Activated T-helper 1 cell treated with anti-CD3 and anti-CD28 coated beads, Interleukin-2, amount 50 U/mL, for 16 hours (primary cell): Measurements from ENCODE around the gene NKAIN2.
"Not testable (repeated sequence)": the region's sequence is repeated elsewhere in the genome, so short reads cannot be mapped to it uniquely, and the experiment has no call there.

ENCODE experiments used
- DNase-seq, 2 donors: peaks; one replicate each; pipeline ENCODE4 v3.0.0-alpha.2; 2020; ENCODE audit warnings: low read depth in 1 of 2, low spot score in 1 of 2

Gene NKAIN2

DNA sequence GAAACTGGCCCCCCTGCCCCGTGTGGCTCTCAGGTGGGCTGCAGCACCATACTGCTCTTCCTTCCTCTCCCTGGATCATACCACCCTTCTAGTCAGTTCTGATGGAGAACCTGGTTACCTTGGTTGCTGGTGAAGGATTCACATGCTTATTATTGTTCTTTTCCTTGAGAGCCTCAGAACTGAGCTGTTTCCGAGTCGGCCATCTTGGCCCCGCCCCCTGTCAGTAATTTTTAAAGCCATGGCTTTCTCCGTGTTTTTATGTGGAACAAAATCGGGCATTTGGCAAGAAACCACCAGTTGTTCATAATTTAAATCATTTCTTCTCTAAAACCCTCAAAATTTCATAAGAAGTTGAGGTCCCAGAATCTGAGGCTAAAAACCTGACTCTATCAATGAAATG, 493.8 kb downstream of the NKAIN2 start:
- no peak for DNase-seq

GRCh38 chr6:124298730-124299129, 495.1 kb downstream of the NKAIN2 start:
- no peak for DNase-seq

GRCh38 chr6:124300907-124301306, 497.2 kb downstream of the NKAIN2 start:
- DNase-seq: not testable (repeated sequence)

GRCh38 chr6:124303971-124304370, 500.3 kb downstream of the NKAIN2 start:
- no peak for DNase-seq

DNA sequence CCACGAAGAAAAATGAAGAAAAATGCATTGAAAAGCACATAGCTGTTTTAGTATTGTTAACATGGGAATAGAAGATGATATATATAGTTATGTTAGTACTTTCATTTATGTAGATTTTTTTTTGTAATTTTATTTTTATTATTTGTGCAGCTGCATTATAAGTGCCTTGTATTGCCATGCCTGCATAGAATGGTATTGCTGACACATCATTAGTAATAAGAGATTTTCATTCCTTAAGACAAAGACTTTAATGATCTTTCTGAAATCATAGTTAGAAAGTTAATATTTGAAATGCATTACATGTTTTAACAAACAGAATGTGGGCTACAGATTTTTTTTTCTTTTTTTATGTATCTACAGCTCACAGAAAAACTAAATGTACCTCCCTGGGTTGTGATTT, 506.5 kb downstream of the NKAIN2 start:
- no peak for DNase-seq

GRCh38 chr6:124319410-124319809, 515.7 kb downstream of the NKAIN2 start:
- DNase-seq: no peak

DNA sequence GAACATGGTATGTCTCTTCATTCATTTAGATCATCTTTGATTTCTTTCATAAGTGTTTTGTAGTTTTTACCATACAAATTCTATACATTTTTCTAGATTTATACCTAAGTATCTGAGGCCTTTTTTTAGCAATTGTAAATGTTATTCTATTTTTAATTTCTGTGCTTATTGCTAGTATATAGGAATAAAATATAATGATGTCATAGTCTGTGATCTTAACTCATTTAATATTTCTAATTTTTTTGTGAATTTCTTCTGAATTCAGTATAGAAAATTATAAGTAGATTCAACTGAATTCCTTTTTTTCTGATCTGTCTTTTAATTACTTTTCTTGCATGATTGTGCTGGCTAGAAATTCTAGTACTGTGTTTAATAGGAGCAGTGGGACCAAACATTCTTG, 520.6 kb downstream of the NKAIN2 start:
- DNase-seq: no peak

DNA sequence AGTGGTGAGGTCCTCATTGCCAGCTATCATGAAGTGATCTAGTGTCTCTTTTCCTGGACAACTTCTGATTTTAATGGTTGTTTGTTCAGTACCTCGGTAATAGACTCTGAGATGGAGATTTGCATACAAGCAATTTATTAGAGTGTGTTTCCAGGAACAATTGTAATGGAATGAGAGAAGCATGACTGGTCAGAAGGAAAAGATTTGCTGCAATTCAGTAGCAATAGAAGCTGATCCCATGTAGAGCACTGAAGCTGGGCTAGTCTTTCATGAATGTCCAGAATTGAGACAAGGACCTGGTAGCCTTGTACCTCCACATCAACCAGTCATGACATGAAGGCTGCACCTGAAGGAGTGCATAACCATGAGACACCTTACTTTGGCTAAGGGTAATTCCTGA, 526.5 kb downstream of the NKAIN2 start:
- no peak for DNase-seq

DNA sequence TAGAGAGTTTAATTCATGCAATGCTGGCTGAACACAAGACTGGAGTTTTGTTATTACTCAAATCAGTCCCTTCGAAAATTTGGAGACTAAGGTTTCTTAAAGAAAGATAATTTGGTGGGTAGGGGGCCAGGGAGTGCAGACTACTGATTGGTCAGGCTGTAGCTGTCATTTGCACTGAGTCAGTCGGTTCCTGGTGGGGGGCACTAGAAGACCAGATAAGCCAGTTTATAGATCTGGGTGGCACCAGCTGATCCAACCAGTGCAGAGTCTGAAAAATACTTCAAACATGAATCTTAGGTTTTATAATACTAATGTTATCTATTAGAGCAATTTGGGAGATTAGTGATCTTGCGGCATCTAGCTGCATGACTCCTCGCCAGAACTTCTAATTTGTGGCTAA, 530.7 kb downstream of the NKAIN2 start:
- no peak for DNase-seq

DNA sequence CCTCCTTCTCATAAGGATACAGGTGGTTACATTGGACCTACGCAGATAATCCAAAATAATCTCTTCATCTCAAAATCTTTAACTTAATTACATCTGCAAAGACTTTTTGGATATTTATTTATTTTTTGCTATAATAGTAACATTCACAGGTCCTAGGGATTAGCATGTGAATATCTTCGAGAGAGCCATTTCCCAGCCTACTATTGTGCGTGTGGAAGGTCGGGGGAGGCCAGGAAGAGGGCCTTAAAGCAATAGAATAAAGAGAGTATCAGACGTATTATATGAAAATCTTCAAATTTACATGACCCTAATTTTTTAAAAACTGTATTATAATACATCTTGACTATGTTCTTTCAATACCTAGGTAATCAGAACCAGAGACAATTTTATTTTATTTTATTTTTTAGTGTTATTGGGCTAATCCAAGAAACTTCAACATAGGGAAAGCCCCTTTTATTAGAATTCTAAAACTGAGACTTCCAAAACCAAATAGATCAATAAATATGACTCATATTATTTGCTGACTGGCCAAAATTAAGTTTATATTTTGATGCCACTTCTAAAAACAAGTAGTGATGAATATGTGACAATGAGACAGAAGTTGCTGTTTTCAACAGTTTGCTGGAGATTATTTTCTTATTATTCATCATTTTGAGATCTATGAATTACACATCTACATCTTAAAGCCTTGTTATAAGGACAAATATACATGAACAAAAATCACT, 536.1 kb downstream of the NKAIN2 start:
- DNase-seq: no peak

DNA sequence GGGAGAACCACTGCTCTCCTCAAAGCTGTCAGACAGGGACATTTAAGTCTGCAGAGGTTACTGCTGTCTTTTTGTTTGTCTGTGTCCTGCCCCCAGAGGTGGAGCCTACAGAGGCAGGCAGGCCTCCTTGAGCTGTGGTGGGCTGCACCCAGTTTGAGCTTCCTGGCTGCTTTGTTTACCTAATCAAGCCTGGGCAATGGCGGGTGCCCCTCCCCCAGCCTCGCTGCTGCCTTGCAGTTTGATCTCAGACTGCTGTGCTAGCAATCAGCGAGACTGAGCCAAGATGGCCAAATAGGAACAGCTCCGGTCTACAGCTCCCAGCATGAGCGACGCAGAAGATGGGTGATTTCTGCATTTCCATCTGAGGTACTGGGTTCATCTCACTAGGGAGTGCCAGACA, 544.7 kb downstream of the NKAIN2 start:
- not testable (repeated sequence) for DNase-seq

DNA sequence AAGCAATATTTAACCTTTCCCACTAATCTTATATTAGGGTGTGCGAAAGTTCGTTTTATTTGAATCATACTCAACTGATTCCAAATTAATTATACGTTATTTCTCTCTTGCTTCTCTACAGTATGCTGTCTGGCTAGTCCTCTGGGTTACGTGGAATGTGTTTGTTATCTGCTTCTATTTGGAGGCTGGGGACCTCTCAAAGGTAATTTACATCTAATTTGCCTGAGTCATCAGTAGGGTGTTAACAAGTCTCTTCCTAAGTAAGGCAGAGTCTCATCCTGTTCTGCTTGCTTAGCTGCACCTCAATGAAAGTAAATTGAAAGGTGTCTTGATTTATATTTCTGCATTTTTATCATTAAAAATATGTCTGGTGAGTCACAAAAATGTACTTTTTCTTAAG, 551.5 kb downstream of the NKAIN2 start:
- DNase-seq: no peak

DNA sequence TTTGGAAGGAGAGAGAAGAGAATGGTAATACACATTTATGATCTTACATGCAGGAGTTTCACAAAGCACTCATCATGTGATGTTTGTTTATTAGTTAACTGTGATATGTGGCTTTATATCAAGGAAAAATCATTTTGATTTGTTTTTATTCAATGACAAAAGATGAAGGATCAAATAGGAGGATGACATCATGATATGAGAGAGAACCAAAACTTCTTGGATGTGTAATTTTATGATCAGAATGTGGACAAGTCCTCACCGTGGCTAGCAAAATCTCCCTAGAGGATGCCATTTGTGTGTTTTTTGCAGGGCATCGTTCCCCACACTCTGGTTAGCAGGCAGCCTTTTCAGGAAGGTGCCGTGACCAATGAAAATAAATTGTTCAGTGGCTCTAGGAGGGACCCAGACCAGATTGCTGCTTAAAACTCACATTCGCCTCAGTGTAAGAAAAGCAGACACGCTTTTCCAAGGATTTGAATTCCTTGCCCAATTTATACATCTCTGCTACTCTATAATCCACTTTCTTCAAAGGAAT, 552.7 kb downstream of the NKAIN2 start:
- DNase-seq: no peak

- no peak for DNase-seq
These were observed 553.1 kb downstream of the NKAIN2 start for GRCh38 chr6:124356811-124357210.

DNA sequence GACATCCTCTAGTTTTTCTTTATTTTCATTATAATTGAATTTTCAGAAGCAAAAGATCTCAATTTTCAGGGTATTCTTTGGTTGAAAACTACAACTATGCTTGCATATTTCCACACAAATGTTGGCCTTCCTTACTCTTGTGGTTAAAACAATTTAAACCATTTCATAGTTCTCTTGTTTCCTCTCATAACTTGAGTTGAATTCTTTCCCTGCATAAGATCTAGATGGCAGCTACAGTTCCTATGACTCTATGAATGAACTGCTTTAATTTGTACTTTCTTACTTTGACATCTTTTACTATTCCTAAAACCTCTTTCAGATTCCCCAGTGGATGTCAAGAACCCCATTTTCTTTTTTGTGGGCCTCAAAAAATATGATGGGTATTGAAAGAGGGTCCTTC, 564.5 kb downstream of the NKAIN2 start:
- no peak for DNase-seq

DNA sequence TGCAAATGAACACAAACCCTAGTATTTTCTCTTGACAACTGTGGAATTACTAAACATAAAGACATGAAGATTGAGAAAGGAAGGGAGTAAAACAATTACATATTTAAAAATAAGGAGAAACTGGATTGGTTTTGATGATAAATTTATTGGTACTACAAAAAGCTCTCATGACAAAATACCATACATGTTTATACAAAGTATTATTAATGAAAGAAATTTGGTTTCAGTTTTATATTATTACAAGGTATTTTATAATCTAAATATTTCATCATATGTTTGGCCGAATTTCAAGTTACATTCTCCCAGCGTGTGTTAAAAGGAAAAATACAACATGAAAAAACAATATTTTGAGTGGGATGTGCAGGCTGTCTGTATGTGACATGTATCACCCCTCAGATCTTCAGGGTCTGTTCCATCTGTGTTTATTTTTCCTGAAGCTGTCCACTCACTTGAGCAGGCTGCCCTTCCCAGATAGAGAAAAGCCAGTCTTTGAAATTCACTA, 568.4 kb downstream of the NKAIN2 start:
- no peak for DNase-seq

- DNase-seq: no peak
These were observed 569.7 kb downstream of the NKAIN2 start for GRCh38 chr6:124373386-124373785.

GRCh38 chr6:124389127-124389526, 585.5 kb downstream of the NKAIN2 start:
- no peak for DNase-seq

GRCh38 chr6:124393536-124393935, 589.9 kb downstream of the NKAIN2 start:
- DNase-seq: no peak

GRCh38 chr6:124396361-124396760, 592.7 kb downstream of the NKAIN2 start:
- no peak for DNase-seq

- no peak for DNase-seq
These were observed 596.8 kb downstream of the NKAIN2 start for GRCh38 chr6:124400261-124400999.

- not testable (repeated sequence) for DNase-seq
These were observed 606.8 kb downstream of the NKAIN2 start for GRCh38 chr6:124410425-124410824.
